Panc1 (cell line): ENCODE results near the gene PLEKHM2. TPM values are rescaled to one million over a fixed set of nuclear protein-coding genes. Genes with fewer than 3 reads are reported as not detected.

Experiments
- ATAC-seq: fragments of 200-7000 bp; cut with Tn5 transposase; 2 replicates; pipeline ENCODE4 v1.9.1; 2020; ENCODE audit warnings: mild to moderate bottlenecking, moderate library complexity
- BruUV-seq: library from RNA; stranded (reverse); fragments of 400-500 nt; replicated peaks from 2 replicates; lab custom pipeline; 2021; lab: Mats Ljungman, UMichigan
- CTCF ChIA-PET: fragments of 300-600 bp; sonication (Branson Sonifier 250); formaldehyde crosslinking; loops from one replicate; lab custom pipeline; 2022; ENCODE audit warnings: antibody characterized with exemption; lab: Charles Lee
- POLR2A ChIA-PET: fragments of 300-600 bp; sonication (Branson Sonifier 250); formaldehyde crosslinking; loops from one replicate; lab custom pipeline; 2022; ENCODE audit warnings: antibody characterized with exemption; lab: Charles Lee
- DNase-seq: peaks from one replicate; pipeline ENCODE4 v3.0.0-alpha.2; 2010; ENCODE audit warnings: low read depth, low spot score
- H3K27ac ChIP-seq: 2 replicates; pipeline ENCODE4 v1.5.1; 2011; ENCODE audit warnings: mild to moderate bottlenecking, low read length, inconsistent platforms
- H3K27me3 ChIP-seq: fragments of 200-500 bp; sonication (Bioruptor generic); 2 replicates; pipeline ENCODE4 v1.6.0; 2014; ENCODE audit warnings: low read length, inconsistent platforms; ENCODE audit not compliant: control insufficient read depth, insufficient read depth
- H3K36me3 ChIP-seq: fragments of 200-500 bp; sonication (Bioruptor generic); 2 replicates; pipeline ENCODE4 v1.5.1; 2014; ENCODE audit warnings: inconsistent platforms, mild to moderate bottlenecking, low read length, moderate library complexity; ENCODE audit not compliant: control insufficient read depth, insufficient read depth
- H3K4me1 ChIP-seq: 2 replicates; pipeline ENCODE4 v1.5.1; 2011; ENCODE audit warnings: inconsistent platforms, mild to moderate bottlenecking, low read length, moderate library complexity; ENCODE audit not compliant: control insufficient read depth, insufficient read depth
- H3K4me3 ChIP-seq, 2 experiments: 2 replicates each; pipeline ENCODE4 v1.5.1; 2011 to 2012; ENCODE audit warnings: low read depth in 2 of 2, low read length in 2 of 2, mild to moderate bottlenecking in 2 of 2, inconsistent platforms in 1 of 2, moderate library complexity in 1 of 2
- H3K9me3 ChIP-seq: fragments of 200-500 bp; sonication (Bioruptor generic); 2 replicates; pipeline ENCODE4 v1.5.1; 2014; ENCODE audit warnings: low read depth, mild to moderate bottlenecking, inconsistent platforms, low read length, moderate library complexity; ENCODE audit not compliant: control insufficient read depth, insufficient read depth
- CTCF ChIP-seq: fragments of 450-650 bp; IDR thresholded peaks from 2 replicates; pipeline ENCODE4 v1.5.1; 2017; ENCODE audit warnings: mild to moderate bottlenecking
- POLR2AphosphoS5 ChIP-seq: IDR thresholded peaks from 2 replicates; pipeline ENCODE4 v1.6.1; 2012; ENCODE audit warnings: mild to moderate bottlenecking, low read depth, low read length, moderate library complexity
- SIN3A ChIP-seq: IDR thresholded peaks from 2 replicates; pipeline ENCODE4 v1.6.1; 2012; ENCODE audit warnings: low read depth, mild to moderate bottlenecking, low read length, moderate library complexity, borderline replicate concordance; ENCODE audit not compliant: insufficient read depth
- TCF7L2 ChIP-seq: IDR thresholded peaks from 2 replicates; pipeline ENCODE4 v1.6.1; 2011; ENCODE audit warnings: mild to moderate bottlenecking, low read depth, low read length, inconsistent platforms
- in situ Hi-C: cut with HindIII; loops from 2 replicates; pipeline ENCODE4 v1.10.0; 2016; ENCODE audit warnings: low sequenced_read_pairs, low pct_unique_long_range_greater_than_20kb
- intact Hi-C: fragments of 100-400 bp; cut with micrococcal nuclease; formaldehyde crosslinking; loops from one replicate; pipeline ENCODE4 v1.10.0; 2022; ENCODE audit not compliant: unreplicated experiment
- total RNA-seq: library from RNA; stranded (reverse); gene quantifications from one replicate; pipeline ENCODE4 v1.2.1, GENCODE V29; 2021; ENCODE audit not compliant: unreplicated experiment
- TF ChIP-seq, protein P1 (sequence below), 2 experiments: IDR thresholded peaks; 2 replicates each; pipeline ENCODE4 v1.6.1; 2011 to 2012; ENCODE audit warnings: low read depth in 2 of 2, control low read depth in 1 of 2, low read length in 1 of 2, mild to moderate bottlenecking in 1 of 2, moderate library complexity in 1 of 2; ENCODE audit not compliant: insufficient read depth in 1 of 2

Gene PLEKHM2
- total RNA-seq, 1 experiment from 2014 or later, result 54.6 TPM

DNA sequence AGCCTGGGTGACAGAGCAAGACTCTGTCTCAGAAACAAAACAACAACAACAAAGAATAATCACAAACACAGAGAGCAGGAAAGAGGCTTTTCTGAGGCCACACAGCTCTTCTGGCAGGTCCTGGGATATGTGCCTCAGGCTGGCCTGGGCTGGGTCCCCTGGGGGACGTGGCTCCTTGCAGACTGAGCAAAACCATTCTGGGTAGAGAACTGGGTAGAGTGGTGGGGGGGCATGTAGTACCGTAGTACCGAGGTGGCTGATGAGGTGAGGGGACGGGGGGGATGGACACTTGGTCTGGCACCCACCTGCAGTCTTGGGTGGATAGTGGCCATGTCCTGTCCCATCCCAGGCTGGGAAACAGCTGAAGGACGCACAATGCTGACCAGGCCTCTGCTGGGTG is 64.1 kb downstream of the PLEKHM2 start:
- Histone ChIP-seq H3K36me3 (no peaks in the 10 kb centered on the region), H3K9me3 (no peaks in the 10 kb centered on the region), H3K4me3 (no peak overlapping the region), H3K27me3 (no peaks in the 10 kb centered on the region), H3K27ac (no peak overlapping the region), H3K4me1 (peaks cover 15% of the 10 kb centered on the region)
- in situ Hi-C loops (no loop called here), intact Hi-C loops (loop anchor here (10.0 kb wide), 1 partner anchor 133 kb away; the partner anchor contains the start of gene DDI2)
- ATAC-seq, result no peak
- no peak for DNase-seq
- no peak for TF ChIP-seq TCF7L2
- no peak for TF ChIP-seq CTCF
- TF ChIP-seq, protein P1, sequence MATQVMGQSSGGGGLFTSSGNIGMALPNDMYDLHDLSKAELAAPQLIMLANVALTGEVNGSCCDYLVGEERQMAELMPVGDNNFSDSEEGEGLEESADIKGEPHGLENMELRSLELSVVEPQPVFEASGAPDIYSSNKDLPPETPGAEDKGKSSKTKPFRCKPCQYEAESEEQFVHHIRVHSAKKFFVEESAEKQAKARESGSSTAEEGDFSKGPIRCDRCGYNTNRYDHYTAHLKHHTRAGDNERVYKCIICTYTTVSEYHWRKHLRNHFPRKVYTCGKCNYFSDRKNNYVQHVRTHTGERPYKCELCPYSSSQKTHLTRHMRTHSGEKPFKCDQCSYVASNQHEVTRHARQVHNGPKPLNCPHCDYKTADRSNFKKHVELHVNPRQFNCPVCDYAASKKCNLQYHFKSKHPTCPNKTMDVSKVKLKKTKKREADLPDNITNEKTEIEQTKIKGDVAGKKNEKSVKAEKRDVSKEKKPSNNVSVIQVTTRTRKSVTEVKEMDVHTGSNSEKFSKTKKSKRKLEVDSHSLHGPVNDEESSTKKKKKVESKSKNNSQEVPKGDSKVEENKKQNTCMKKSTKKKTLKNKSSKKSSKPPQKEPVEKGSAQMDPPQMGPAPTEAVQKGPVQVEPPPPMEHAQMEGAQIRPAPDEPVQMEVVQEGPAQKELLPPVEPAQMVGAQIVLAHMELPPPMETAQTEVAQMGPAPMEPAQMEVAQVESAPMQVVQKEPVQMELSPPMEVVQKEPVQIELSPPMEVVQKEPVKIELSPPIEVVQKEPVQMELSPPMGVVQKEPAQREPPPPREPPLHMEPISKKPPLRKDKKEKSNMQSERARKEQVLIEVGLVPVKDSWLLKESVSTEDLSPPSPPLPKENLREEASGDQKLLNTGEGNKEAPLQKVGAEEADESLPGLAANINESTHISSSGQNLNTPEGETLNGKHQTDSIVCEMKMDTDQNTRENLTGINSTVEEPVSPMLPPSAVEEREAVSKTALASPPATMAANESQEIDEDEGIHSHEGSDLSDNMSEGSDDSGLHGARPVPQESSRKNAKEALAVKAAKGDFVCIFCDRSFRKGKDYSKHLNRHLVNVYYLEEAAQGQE (IDR thresholded peaks at IDR 0.05; ENCODE audit: insufficient read depth in 1 of 2, low read depth in 2 of 2, low read length in 1 of 2), result no peak
- no peak for TF ChIP-seq POLR2AphosphoS5
- TF ChIP-seq SIN3A, result no peak
- ChIA-PET CTCF (no interaction called here), POLR2A (no interaction called here)
- no TSS peak for BruUV-seq

- Histone ChIP-seq H3K27ac (no peak overlapping the region; the same call in 1 of the 2 replicates), H3K4me3 (no peak overlapping the region), H3K4me1 (peaks cover 15% of the 10 kb centered on the region), H3K9me3 (no peaks in the 10 kb centered on the region), H3K36me3 (no peaks in the 10 kb centered on the region), H3K27me3 (no peaks in the 10 kb centered on the region)
- in situ Hi-C loops, result no loop called here
- no peak for DNase-seq
- intact Hi-C loops, result loop anchor here (10.0 kb wide), 1 partner anchor 134 kb away; the partner anchor contains the start of gene DDI2
- ChIA-PET CTCF (no interaction called here), POLR2A (no interaction called here)
- no peak for ATAC-seq
- BruUV-seq, result no TSS peak
- TF ChIP-seq, protein P1 (IDR thresholded peaks at IDR 0.05; ENCODE audit: insufficient read depth in 1 of 2, low read depth in 2 of 2, low read length in 1 of 2), result no peak
- TF ChIP-seq CTCF (no peak), SIN3A (no peak), TCF7L2 (no peak), POLR2AphosphoS5 (no peak)
Observed at GRCh38 chr1:15748690-15749398, 64.7 kb downstream of the PLEKHM2 start.
